ENCODE measurements around the gene OPRL1. TPM values are rescaled to one million over a fixed set of nuclear protein-coding genes. Genes with fewer than 3 reads are reported as not detected.

OPRL1 gene
- total RNA-seq, 4 donors from 2014 or later: 0.54 to 0.94 (median 0.68) TPM

DNA sequence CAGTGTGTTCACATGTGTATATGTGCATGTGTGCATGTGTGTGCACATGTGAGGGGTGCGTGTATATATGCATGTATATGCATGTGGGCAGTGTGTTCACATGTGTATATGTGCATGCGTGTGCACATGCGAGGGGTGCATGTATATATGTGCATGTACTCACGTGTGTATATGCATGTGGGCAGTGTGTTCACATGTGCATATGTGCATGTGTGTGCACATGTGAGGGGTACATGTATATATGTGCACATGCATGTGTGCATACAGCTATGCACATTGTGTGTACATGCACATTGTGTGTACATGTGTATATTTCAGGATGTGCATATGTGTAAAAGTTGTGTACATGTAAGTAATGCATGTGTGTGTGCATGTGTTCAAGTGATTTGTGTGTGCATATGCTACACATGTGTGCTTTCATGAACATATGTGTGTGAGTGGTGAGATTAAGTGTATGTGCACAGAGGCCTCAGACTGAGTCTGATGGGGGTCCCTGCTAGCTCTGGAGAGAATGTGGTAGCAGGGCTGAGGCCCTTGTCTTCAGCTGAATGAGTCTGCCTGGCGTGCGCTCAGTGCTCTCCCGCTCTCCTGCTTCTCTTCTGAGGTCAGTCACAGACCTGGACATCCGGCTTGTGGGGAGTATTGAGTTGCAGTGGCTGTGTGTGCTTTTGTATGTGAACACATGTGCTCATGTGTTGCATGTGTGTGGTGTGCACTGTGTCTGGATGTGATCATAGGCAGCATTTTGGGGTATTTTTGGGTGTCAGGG is 64.4 kb downstream of the OPRL1 start:
- Histone ChIP-seq H3K27me3 (no peaks in the 10 kb centered on the region), H3K27ac (no peak overlapping the region), H3K4me1 (no peaks in the 10 kb centered on the region), H3K36me3 (no peaks in the 10 kb centered on the region), H3K4me3 (replicated peaks in 1 of 3) (no peak overlapping the region), H3K9me3 (no peaks in the 10 kb centered on the region)
- 86 to 90% methylated on average over 7 of the region's 8 CpGs for WGBS, 2 donors
- intact Hi-C loops (cut with DNase I): no loop called here
- TF ChIP-seq POLR2A (IDR thresholded peaks at IDR 0.05): no peak
- TF ChIP-seq, protein P1, sequence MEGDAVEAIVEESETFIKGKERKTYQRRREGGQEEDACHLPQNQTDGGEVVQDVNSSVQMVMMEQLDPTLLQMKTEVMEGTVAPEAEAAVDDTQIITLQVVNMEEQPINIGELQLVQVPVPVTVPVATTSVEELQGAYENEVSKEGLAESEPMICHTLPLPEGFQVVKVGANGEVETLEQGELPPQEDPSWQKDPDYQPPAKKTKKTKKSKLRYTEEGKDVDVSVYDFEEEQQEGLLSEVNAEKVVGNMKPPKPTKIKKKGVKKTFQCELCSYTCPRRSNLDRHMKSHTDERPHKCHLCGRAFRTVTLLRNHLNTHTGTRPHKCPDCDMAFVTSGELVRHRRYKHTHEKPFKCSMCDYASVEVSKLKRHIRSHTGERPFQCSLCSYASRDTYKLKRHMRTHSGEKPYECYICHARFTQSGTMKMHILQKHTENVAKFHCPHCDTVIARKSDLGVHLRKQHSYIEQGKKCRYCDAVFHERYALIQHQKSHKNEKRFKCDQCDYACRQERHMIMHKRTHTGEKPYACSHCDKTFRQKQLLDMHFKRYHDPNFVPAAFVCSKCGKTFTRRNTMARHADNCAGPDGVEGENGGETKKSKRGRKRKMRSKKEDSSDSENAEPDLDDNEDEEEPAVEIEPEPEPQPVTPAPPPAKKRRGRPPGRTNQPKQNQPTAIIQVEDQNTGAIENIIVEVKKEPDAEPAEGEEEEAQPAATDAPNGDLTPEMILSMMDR (IDR thresholded peaks at IDR 0.05): no peak
- no peak for DNase-seq

DNA sequence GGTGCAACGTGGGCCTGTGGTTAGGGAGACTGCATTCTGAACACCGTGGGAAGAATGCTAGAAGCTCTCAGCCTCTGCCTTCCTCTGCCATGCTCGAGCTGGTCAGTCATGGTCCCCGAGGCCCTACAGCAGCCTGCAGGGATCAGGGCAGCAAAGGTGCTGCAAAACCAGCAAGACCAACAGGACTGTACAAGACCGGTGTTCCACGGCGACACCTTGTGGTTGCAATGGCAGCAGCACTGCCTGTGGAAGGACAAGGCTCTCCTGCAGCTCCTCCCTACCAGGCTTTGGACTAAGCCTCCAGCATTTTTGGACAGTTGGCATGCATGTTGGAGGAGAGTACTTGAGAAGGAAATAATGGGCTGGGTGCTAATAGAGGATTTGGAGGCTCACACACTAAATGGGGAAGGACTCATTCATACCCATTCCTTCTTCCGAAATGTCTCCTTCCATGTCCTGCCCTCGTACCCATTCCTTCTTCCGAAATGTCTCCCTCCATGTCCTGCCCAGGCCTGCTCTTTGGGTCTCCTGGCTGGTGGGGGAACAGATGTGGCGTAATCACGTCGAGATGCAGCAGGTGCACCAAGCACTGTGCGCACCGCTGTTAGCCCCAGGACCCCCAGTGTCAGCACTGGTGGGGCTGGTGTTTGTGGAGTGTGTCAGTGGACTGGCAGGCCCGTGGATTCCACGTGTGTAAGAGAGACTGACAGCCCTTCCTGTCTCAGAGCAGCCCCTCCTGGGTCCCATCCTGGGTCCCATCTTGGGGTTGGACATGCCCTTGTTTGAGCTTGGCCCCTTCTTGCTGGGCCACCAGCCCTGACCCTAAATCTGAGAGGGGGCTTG is 65.8 kb downstream of the OPRL1 start:
- no peak overlapping the region for H3K4me3 ChIP-seq (replicated peaks in 1 of 3)
- intact Hi-C loops (cut with DNase I): no loop called here
- no peak for DNase-seq
- H3K9me3 ChIP-seq: no peaks in the 10 kb centered on the region
- no peaks in the 10 kb centered on the region for H3K27me3 ChIP-seq
- no peak for TF ChIP-seq POLR2A (IDR thresholded peaks at IDR 0.05)
- no peaks in the 10 kb centered on the region for H3K36me3 ChIP-seq
- WGBS, 2 donors: 93 to 96% methylated on average over 14 to 17 of the region's 17 CpGs
- no peaks in the 10 kb centered on the region for H3K4me1 ChIP-seq
- no peak overlapping the region for H3K27ac ChIP-seq

DNA sequence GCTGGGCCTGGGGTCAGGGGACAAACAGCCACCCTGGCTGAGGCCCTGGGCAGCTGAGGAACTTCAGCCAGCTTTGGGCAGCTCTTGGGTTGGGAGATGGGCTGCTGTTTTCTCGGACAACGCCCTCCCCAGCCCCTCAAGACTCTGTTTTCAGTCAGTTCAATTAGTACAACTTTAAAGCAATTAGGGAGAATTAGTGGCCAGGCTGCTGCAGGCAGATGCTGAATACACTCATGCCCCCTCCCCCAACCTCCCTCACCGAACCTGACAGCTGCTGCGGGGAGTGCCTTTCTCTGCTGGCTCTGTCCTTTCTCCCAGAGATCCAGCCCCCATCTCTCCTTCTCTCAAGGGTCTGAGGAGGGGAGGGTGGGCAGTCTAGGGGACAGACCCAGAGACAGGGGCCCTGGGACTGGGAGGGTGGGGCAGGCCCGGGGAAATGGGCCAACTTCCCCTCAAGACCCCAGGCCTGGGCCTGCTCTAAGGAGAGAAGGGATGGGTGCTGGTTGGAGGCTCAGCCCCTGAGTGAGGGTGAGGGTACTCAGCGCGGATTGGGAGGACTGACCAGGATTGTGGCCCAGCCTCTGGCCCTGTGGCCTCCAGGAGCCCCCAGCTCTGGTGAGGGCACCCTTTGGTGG is 66.5 kb downstream of the OPRL1 start:
- WGBS, 2 donors: 74 to 76% methylated on average over 5 to 7 of the region's 7 CpGs
- TF ChIP-seq, protein P1 (IDR thresholded peaks at IDR 0.05): no peak
- TF ChIP-seq POLR2A (IDR thresholded peaks at IDR 0.05): no peak
- intact Hi-C loops (cut with DNase I): no loop called here
- Histone ChIP-seq H3K4me3 (replicated peaks in 1 of 3) (no peak overlapping the region), H3K27me3 (no peaks in the 10 kb centered on the region), H3K36me3 (no peaks in the 10 kb centered on the region), H3K27ac (no peak overlapping the region), H3K4me1 (no peaks in the 10 kb centered on the region), H3K9me3 (no peaks in the 10 kb centered on the region)
- no peak for DNase-seq

DNA sequence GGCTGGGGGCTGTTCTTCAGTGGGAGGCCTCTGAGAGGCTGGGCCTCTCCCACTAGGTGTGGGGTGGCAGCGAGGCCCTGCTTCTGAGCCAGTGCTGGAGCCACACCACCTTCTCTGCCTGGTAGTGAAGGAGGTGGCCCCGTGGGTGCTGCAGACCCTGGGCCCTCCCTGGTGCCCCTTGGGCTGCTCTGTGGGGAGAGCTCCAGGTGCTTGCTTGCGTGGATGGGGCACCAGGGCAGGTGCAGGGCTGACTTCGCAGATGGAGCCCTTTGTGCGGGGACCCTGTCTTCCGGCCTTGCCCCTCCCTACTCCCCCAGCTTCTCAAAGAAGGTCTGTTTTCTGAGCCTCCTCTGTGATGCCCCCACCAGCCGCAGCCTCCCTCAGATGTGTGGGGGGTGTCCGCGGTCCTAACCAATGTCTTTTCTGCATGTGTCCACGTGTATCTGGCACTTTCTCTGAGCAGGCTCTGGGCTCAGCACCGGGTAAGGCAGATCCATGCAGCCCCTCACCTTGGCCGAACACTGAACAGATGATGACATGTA is 67.1 kb downstream of the OPRL1 start:
- 82 to 96% methylated on average over 10 to 12 of the region's 12 CpGs for WGBS, 2 donors
- intact Hi-C loops (cut with DNase I): no loop called here

DNA sequence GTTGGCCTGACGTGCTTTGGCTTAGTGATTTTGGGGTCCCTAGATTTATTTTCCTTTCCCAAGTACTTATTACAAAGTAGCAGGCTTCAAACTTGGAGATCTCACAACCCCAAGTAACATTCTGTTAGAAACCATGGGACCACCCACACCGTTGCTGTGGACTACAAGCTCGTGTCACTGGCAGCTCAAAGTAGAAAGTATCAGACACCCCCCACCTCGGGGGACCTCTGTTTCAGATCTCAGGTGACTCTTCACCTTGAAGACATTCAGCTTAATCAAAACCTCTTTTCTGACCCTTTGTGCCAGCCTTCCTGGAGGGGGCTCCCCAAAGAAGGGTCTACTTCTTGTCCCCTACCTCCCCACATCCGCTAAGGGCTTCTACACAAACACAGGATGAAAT is 68.7 kb downstream of the OPRL1 start:
- 83 to 88% methylated on average over 5 of the region's 5 CpGs for WGBS, 2 donors
- H3K27ac ChIP-seq: no peak overlapping the region
- DNase-seq: no peak
- TF ChIP-seq, protein P1 (IDR thresholded peaks at IDR 0.05): no peak
- TF ChIP-seq POLR2A (IDR thresholded peaks at IDR 0.05): no peak
- intact Hi-C loops (cut with DNase I): no loop called here
- no peak overlapping the region for H3K4me3 ChIP-seq (replicated peaks in 1 of 3)
- no peaks in the 10 kb centered on the region for H3K4me1 ChIP-seq
- H3K9me3 ChIP-seq: no peaks in the 10 kb centered on the region
- H3K27me3 ChIP-seq: no peaks in the 10 kb centered on the region
- no peaks in the 10 kb centered on the region for H3K36me3 ChIP-seq

More for the DNA sequence above, 67.1 kb downstream of the OPRL1 start:
- Histone ChIP-seq H3K4me1 (no peaks in the 10 kb centered on the region), H3K27me3 (no peaks in the 10 kb centered on the region), H3K27ac (no peak overlapping the region), H3K36me3 (no peaks in the 10 kb centered on the region), H3K9me3 (no peaks in the 10 kb centered on the region), H3K4me3 (replicated peaks in 1 of 3) (no peak overlapping the region)
- DNase-seq: no peak
- no peak for TF ChIP-seq POLR2A (IDR thresholded peaks at IDR 0.05)
- TF ChIP-seq, protein P1 (IDR thresholded peaks at IDR 0.05): no peak
